ENCODE data around the gene ARL5B.

Gene ARL5B

GRCh38 chr10:18718991-18719390 lies 59.8 kb downstream of the ARL5B start:
- no peak for DNase-seq

- no peak for DNase-seq
Observed at GRCh38 chr10:18719811-18720210, 60.6 kb downstream of the ARL5B start.

- DNase-seq: no peak
Observed at GRCh38 chr10:18721067-18721466, 61.8 kb downstream of the ARL5B start.

GRCh38 chr10:18723801-18724200 lies 64.6 kb downstream of the ARL5B start:
- DNase-seq: no peak
